ENCODE measurements around the gene C2CD4B. TPM values are rescaled to one million over a fixed set of nuclear protein-coding genes. Genes with fewer than 3 reads are reported as not detected.

C2CD4B gene
- total and polyA plus RNA-seq, 2 of the 13 experiments (the other 11 are each of a cell fraction or from before 2014, with no cell fraction given), result not detected

DNA sequence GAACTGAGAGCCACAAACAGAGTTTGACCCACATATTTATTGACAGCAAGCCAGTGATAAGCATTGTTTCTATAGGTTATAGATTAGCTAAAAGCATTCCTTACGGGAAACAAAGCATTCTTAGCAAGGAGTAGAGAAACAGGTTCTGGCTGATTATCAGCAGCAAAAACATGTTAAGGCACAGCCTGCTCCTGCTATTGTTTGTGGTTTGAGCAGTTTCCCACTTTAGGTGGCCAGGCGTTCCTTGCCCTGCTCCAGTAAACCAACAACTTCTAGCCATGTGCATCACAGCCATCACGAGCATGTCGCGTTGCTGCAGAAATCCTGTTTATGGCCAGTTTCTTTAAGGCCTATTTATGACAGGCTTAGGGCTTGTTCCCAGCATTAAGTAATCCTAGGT is 44.7 kb upstream of the C2CD4B start:
- 67% methylated on average over 5 of the region's 5 CpGs for WGBS (ENCODE audit: low lambda C conversion rate)
- in situ Hi-C loops (cut with HindIII; ENCODE audit: extremely low pct_ligation_motif_present, low pct_unique_long_range_greater_than_20kb) (no loop called here), intact Hi-C loops (cut with micrococcal nuclease; ENCODE audit: unreplicated experiment) (no loop called here)
- Histone ChIP-seq H3K27ac (ENCODE audit: extremely low read length, insufficient read depth, low read length) (no peak overlapping the region), H3K4me2 (ENCODE audit: low read depth, low read length) (no peak overlapping the region), H3K36me3 (replicated peaks in 1 of 2; ENCODE audit: control insufficient read depth in 1 of 2, insufficient read depth in 2 of 2, low read length in 2 of 2) (no peaks in the 10 kb centered on the region), H3K79me2 (ENCODE audit: insufficient read depth, low read length) (no peaks in the 10 kb centered on the region), H4K20me1 (ENCODE audit: insufficient read depth, low read length) (no peaks in the 10 kb centered on the region), H3K9ac (ENCODE audit: insufficient read depth, low read depth, low read length) (no peak overlapping the region), H3K9me3 (ENCODE audit: low read length) (peaks cover 6% of the 10 kb centered on the region), H3K4me1 (ENCODE audit: insufficient read depth, low read length) (peaks cover 37% of the 10 kb centered on the region), H2AFZ (ENCODE audit: low read length) (no peak overlapping the region), H3K27me3 (ENCODE audit: control insufficient read depth in 1 of 2, insufficient read depth in 2 of 2, low read length in 2 of 2) (no peaks in the 10 kb centered on the region), H3K4me3 (replicated peaks in 1 of 3; ENCODE audit: insufficient read depth in 1 of 3, low read depth in 2 of 3, low read length in 3 of 3) (no peak overlapping the region)
- DNase-seq (ENCODE audit: low spot score), result no peak
- no peak for TF ChIP-seq SOX13 (IDR thresholded peaks at IDR 0.05)
- TF ChIP-seq SOX13 (CRISPR knock-in tag; conservative IDR thresholded peaks at IDR 0.05 in 1 of 2, IDR thresholded peaks at IDR 0.05 in 1 of 2), result peak in 1 of 2 experiments; percentile 41; a peak in 1 of 4 replicates
- TF ChIP-seq SP4 (CRISPR knock-in tag; IDR thresholded peaks at IDR 0.05), result no peak
- CTCF ChIA-PET (ENCODE audit: low intra/inter-chr PET ratio, low total read pairs), result no interaction called here
- BruUV-seq (replicated peaks), result no TSS peak
- POLR2A ChIA-PET, result no interaction called here
- no peak for FAIRE-seq
- ATAC-seq, result no peak

DNA sequence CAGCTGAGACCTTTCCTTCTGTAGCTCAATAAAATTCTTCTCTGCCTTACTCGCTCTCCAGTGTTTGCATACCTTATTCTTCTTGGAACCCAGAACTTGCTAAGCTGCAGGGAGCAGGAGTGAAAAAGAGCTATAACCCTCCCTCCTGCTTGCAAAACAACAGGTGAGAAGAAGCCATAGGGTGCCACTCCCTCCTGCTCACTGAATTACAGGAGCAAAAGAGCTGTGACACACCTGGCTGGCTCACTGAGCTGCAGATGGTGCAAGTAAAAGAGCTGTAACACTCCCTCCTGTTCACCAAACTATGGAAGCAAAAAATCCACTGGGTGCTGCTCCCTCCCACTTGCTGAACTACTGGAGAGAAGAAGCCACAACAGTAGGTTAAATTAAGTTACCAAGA is 44.2 kb upstream of the C2CD4B start:
- ChIA-PET CTCF (ENCODE audit: low intra/inter-chr PET ratio, low total read pairs) (no interaction called here), POLR2A (no interaction called here)
- intact Hi-C loops (cut with micrococcal nuclease; ENCODE audit: unreplicated experiment), result no loop called here
- no peak overlapping the region for H3K9ac ChIP-seq (ENCODE audit: insufficient read depth, low read depth, low read length)
- H3K79me2 ChIP-seq (ENCODE audit: insufficient read depth, low read length), result no peaks in the 10 kb centered on the region
- H3K4me2 ChIP-seq (ENCODE audit: low read depth, low read length), result no peak overlapping the region
- no peaks in the 10 kb centered on the region for H3K36me3 ChIP-seq (replicated peaks in 1 of 2; ENCODE audit: control insufficient read depth in 1 of 2, insufficient read depth in 2 of 2, low read length in 2 of 2)
- no peak overlapping the region for H3K4me3 ChIP-seq (replicated peaks in 1 of 3; ENCODE audit: insufficient read depth in 1 of 3, low read depth in 2 of 3, low read length in 3 of 3)
- no peak overlapping the region for H3K27ac ChIP-seq (ENCODE audit: extremely low read length, insufficient read depth, low read length)
- no peak for ATAC-seq
- H3K27me3 ChIP-seq (ENCODE audit: control insufficient read depth in 1 of 2, insufficient read depth in 2 of 2, low read length in 2 of 2), result no peaks in the 10 kb centered on the region
- DNase-seq (ENCODE audit: low spot score), result no peak
- 86% methylated on average over 1 of the region's 1 CpG for WGBS (ENCODE audit: low lambda C conversion rate)
- no peak overlapping the region for H2AFZ ChIP-seq (ENCODE audit: low read length)
- no peak for FAIRE-seq
- no TSS peak for BruUV-seq (replicated peaks)
- in situ Hi-C loops (cut with HindIII; ENCODE audit: extremely low pct_ligation_motif_present, low pct_unique_long_range_greater_than_20kb), result no loop called here
- H4K20me1 ChIP-seq (ENCODE audit: insufficient read depth, low read length), result no peaks in the 10 kb centered on the region
- peaks cover 37% of the 10 kb centered on the region for H3K4me1 ChIP-seq (ENCODE audit: insufficient read depth, low read length)
- peaks cover 6% of the 10 kb centered on the region for H3K9me3 ChIP-seq (ENCODE audit: low read length)
- TF ChIP-seq REL (CRISPR knock-in tag; conservative IDR thresholded peaks at IDR 0.05) (no peak), NAIF1 (CRISPR knock-in tag; IDR thresholded peaks at IDR 0.05; ENCODE audit: borderline replicate concordance) (no peak), STAT5B (CRISPR knock-in tag; IDR thresholded peaks at IDR 0.05) (no peak), RELA (CRISPR knock-in tag; IDR thresholded peaks at IDR 0.05) (no peak), TEF (CRISPR knock-in tag; IDR thresholded peaks at IDR 0.05) (no peak), GFI1 (CRISPR knock-in tag; IDR thresholded peaks at IDR 0.05; ENCODE audit: borderline replicate concordance) (no peak), STAG1 (CRISPR knock-in tag; IDR thresholded peaks at IDR 0.05) (no peak), IRF2 (CRISPR knock-in tag; IDR thresholded peaks at IDR 0.05) (no peak), ZNF543 (CRISPR knock-in tag; IDR thresholded peaks at IDR 0.05) (no peak), PRPF4 (IDR thresholded peaks at IDR 0.05; ENCODE audit: low read depth, low read length, poor library complexity, severe bottlenecking) (no peak)
- TF ChIP-seq, protein P1, sequence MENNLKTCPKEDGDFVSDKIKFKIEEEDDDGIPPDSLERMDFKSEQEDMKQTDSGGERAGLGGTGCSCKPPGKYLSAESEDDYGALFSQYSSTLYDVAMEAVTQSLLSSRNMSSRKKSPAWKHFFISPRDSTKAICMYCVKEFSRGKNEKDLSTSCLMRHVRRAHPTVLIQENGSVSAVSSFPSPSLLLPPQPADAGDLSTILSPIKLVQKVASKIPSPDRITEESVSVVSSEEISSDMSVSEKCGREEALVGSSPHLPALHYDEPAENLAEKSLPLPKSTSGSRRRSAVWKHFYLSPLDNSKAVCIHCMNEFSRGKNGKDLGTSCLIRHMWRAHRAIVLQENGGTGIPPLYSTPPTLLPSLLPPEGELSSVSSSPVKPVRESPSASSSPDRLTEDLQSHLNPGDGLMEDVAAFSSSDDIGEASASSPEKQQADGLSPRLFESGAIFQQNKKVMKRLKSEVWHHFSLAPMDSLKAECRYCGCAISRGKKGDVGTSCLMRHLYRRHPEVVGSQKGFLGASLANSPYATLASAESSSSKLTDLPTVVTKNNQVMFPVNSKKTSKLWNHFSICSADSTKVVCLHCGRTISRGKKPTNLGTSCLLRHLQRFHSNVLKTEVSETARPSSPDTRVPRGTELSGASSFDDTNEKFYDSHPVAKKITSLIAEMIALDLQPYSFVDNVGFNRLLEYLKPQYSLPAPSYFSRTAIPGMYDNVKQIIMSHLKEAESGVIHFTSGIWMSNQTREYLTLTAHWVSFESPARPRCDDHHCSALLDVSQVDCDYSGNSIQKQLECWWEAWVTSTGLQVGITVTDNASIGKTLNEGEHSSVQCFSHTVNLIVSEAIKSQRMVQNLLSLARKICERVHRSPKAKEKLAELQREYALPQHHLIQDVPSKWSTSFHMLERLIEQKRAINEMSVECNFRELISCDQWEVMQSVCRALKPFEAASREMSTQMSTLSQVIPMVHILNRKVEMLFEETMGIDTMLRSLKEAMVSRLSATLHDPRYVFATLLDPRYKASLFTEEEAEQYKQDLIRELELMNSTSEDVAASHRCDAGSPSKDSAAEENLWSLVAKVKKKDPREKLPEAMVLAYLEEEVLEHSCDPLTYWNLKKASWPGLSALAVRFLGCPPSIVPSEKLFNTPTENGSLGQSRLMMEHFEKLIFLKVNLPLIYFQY (CRISPR knock-in tag; IDR thresholded peaks at IDR 0.05; ENCODE audit: borderline replicate concordance), result no peak
- TF ChIP-seq, protein P2, sequence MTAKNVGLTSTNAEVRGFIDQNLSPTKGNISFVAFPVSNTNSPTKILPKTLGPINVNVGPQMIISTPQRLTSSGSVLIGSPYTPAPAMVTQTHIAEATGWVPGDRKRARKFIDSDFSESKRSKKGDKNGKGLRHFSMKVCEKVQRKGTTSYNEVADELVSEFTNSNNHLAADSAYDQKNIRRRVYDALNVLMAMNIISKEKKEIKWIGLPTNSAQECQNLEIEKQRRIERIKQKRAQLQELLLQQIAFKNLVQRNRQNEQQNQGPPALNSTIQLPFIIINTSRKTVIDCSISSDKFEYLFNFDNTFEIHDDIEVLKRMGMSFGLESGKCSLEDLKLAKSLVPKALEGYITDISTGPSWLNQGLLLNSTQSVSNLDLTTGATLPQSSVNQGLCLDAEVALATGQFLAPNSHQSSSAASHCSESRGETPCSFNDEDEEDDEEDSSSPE (CRISPR knock-in tag; IDR thresholded peaks at IDR 0.05), result no peak
